Naive B cell (primary cell): ENCODE results near the gene NTN1. TPM values are rescaled to one million over a fixed set of nuclear protein-coding genes. Genes with fewer than 3 reads are reported as not detected.

Experiments used
- ATAC-seq, 2 donors: fragments of 150-1000 bp; cut with Tn5 transposase; 2 replicates each; pipeline ENCODE4 v1.10.0; 2021; ENCODE audit warnings: low read depth in 2 of 2, mild to moderate bottlenecking in 2 of 2, moderate library complexity in 2 of 2
- DNase-seq: peaks from one replicate; pipeline ENCODE4 v3.0.0; 2022
- H3K27ac Mint-ChIP-seq, 6 donors: one replicate each; pipeline ENCODE4 v1.8.0; 2020 to 2022; ENCODE audit warnings: mild to moderate bottlenecking in 6 of 6, mixed read lengths in 6 of 6, moderate library complexity in 5 of 6, inconsistent platforms in 2 of 6
- H3K27me3 Mint-ChIP-seq, 3 donors: one replicate each; pipeline ENCODE4 v1.8.0; 2021 to 2022; ENCODE audit warnings: mixed read lengths in 3 of 3, mild to moderate bottlenecking in 1 of 3
- H3K36me3 Mint-ChIP-seq, 2 donors: one replicate each; pipeline ENCODE4 v1.8.0; 2020 to 2022; ENCODE audit warnings: mixed read lengths in 2 of 2, inconsistent platforms in 1 of 2, mild to moderate bottlenecking in 1 of 2
- H3K4me1 Mint-ChIP-seq, 3 donors: one replicate each; pipeline ENCODE4 v1.8.0; 2020 to 2022; ENCODE audit warnings: mixed read lengths in 3 of 3, inconsistent platforms in 1 of 3, mild to moderate bottlenecking in 1 of 3, moderate library complexity in 1 of 3
- H3K4me3 Mint-ChIP-seq, 8 donors: one replicate each; pipeline ENCODE4 v1.8.0; 2020 to 2022; ENCODE audit warnings: mild to moderate bottlenecking in 8 of 8, mixed read lengths in 8 of 8, moderate library complexity in 8 of 8, inconsistent platforms in 2 of 8
- H3K9me3 Mint-ChIP-seq, 7 donors: one replicate each; pipeline ENCODE4 v1.8.0; 2020 to 2022; ENCODE audit warnings: mixed read lengths in 7 of 7, mild to moderate bottlenecking in 5 of 7, inconsistent platforms in 2 of 7, moderate library complexity in 1 of 7
- polyA plus RNA-seq, 6 donors: library from polyadenylated mRNA; unstranded; fragments of 300-500 nt; fragmentation: Illumina TruSeq; gene quantifications; one replicate each; pipeline ENCODE4 v1.2.3, GENCODE V29; 2021; ENCODE audit warnings: low read depth in 6 of 6

Gene NTN1
- polyA plus RNA-seq, 6 donors from 2014 or later, result 0.04 to 0.09 (median 0.06) TPM; not detected in 1

- Mint-ChIP-seq H3K4me1 (peaks cover 0 to 7% (median 0%) of the 10 kb centered on the region in 3 donors), H3K27ac (no peak overlapping the region), H3K36me3 (peaks cover 5 to 21% of the 10 kb centered on the region in 2 donors)
These were observed 10.3 kb upstream of the NTN1 start for GRCh38 chr17:9011001-9011400.

DNA sequence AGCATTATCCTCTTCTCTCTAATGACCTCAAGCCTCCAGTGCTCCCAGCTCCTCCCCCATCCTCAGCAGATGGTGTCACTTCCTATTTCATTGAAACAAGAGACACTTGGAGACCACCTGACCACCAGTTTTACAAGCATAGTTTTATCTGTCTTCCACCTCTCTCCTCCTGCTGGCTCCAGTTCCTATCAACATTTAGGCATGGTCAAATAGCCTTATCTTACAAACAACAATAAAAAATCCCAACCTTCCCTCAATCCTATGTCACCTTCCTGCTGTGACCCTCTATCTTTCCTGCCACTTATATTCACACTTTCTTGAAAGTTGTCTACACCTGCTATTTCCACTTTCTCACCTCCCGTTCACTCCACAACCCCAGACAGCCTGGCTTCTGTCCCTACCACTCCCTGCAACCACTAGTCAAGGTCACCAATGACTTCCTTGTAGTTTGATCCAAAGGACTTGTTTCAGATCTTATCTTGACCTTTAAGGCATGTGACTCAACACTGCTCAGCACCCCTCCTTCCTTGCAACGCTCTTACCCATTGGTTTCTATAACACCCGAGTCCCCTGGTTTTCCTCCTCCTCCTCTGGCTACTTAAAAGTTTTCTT lies 4.3 kb upstream of the NTN1 start:
- ATAC-seq (no peak), DNase-seq (no peak)
- peaks cover 12 to 25% (median 24%) of the 10 kb centered on the region in 3 donors for H3K27me3 Mint-ChIP-seq
- no peak overlapping the region for H3K27ac Mint-ChIP-seq
- peaks cover 5 to 8% of the 10 kb centered on the region in 2 donors for H3K36me3 Mint-ChIP-seq
- no peak overlapping the region for H3K4me3 Mint-ChIP-seq
- peaks cover 0 to 1% (median 0%) of the 10 kb centered on the region in 7 donors for H3K9me3 Mint-ChIP-seq
- peaks cover 0 to 6% (median 4%) of the 10 kb centered on the region in 3 donors for H3K4me1 Mint-ChIP-seq

More at GRCh38 chr17:9011001-9011400, 10.3 kb upstream of the NTN1 start:
- Mint-ChIP-seq H3K9me3 (peaks cover 0 to 1% (median 0%) of the 10 kb centered on the region in 7 donors), H3K27me3 (peaks cover 53 to 79% (median 73%) of the 10 kb centered on the region in 3 donors), H3K4me3 (no peak overlapping the region)
- DNase-seq, result no peak
- no peak for ATAC-seq

DNA sequence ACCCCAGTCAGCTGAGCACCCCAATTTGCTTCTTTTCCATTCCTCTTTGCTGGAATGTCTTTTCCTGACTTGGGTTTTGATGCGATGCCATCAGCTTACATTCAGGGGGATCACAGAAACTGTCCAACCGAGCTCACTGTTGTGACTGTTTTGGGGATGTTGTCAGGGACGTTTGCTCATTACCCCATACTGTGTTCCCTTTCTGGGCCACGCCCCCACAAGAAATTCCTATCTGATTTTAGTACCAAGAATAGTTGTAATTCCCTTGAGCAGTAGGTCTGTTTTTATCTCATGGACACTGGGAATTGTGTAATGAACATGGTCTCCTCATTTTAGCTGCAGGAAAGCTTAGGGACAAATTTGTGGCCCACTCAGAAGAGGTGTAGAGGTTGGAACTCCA lies 2.6 kb upstream of the NTN1 start:
- Mint-ChIP-seq H3K9me3 (peaks cover 0 to 1% (median 0%) of the 10 kb centered on the region in 7 donors), H3K4me1 (peaks cover 5 to 13% (median 9%) of the 10 kb centered on the region in 3 donors), H3K27me3 (peaks cover 11 to 19% (median 15%) of the 10 kb centered on the region in 3 donors), H3K36me3 (peaks cover 0 to 6% of the 10 kb centered on the region in 2 donors), H3K4me3 (no peak overlapping the region), H3K27ac (no peak overlapping the region)
- ATAC-seq (no peak), DNase-seq (no peak)

- Mint-ChIP-seq H3K36me3 (peaks cover 0 to 6% of the 10 kb centered on the region in 2 donors), H3K4me3 (peak overlapping the region; percentile 76 to 95 (median 88)), H3K4me1 (peaks cover 15 to 23% (median 19%) of the 10 kb centered on the region in 3 donors), H3K27me3 (peaks cover 20 to 27% (median 26%) of the 10 kb centered on the region in 3 donors), H3K9me3 (peaks cover 0 to 1% (median 0%) of the 10 kb centered on the region in 7 donors), H3K27ac (peak overlapping the region in 4 of 6 donors; percentile 31 to 76 (median 57))
- ATAC-seq (peak; percentile 7 to 8), DNase-seq (peak; percentile 24)
These were observed 1.1 kb upstream of the NTN1 start for GRCh38 chr17:9020096-9020823.

DNA sequence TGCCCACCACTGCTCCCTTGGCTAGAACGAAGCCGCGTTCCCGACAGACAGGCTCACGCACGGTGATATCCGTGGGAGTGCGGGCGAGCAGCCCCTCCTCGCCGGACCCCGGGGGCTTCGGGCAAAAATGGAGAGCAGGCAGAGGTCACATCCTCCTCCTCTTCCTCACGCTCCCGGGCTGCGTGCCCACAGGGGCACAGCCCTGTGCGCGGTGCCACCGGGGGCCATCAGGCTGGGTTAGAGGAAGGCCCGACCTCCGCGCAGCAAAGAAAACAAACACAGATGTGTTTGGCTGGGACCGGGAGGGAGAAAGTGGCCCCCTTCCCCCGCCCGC lies 519 bp upstream of the NTN1 start:
- peak overlapping the region; percentile 76 to 95 (median 88) for H3K4me3 Mint-ChIP-seq
- peaks cover 20 to 31% (median 31%) of the 10 kb centered on the region in 3 donors for H3K27me3 Mint-ChIP-seq

GRCh38 chr17:9021992-9022572 lies 772 bp downstream of the NTN1 start:
- Mint-ChIP-seq H3K4me1 (peaks cover 11 to 23% (median 19%) of the 10 kb centered on the region in 3 donors), H3K4me3 (peak overlapping the region; percentile 83 to 95 (median 92)), H3K36me3 (peaks cover 0 to 6% of the 10 kb centered on the region in 2 donors), H3K27me3 (peaks cover 28 to 43% (median 42%) of the 10 kb centered on the region in 3 donors), H3K27ac (no peak overlapping the region), H3K9me3 (no peaks in the 10 kb centered on the region)
- ATAC-seq, result no peak
- DNase-seq, result no peak

More for the DNA sequence above, 519 bp upstream of the NTN1 start:
- Mint-ChIP-seq H3K36me3 (peaks cover 0 to 6% of the 10 kb centered on the region in 2 donors), H3K4me1 (peaks cover 11 to 23% (median 19%) of the 10 kb centered on the region in 3 donors), H3K27ac (peak overlapping the region in 4 of 6 donors; percentile 19 to 76 (median 57)), H3K9me3 (no peaks in the 10 kb centered on the region)
- ATAC-seq, result no peak
- DNase-seq, result no peak

- Mint-ChIP-seq H3K9me3 (no peaks in the 10 kb centered on the region), H3K27ac (peak overlapping the region in 1 of 6 donors; percentile 86), H3K27me3 (peaks cover 33 to 50% (median 42%) of the 10 kb centered on the region in 3 donors), H3K4me1 (peaks cover 11 to 23% (median 19%) of the 10 kb centered on the region in 3 donors), H3K36me3 (peaks cover 0 to 6% of the 10 kb centered on the region in 2 donors), H3K4me3 (peak overlapping the region; percentile 87 to 95 (median 92))
- no peak for DNase-seq
- no peak for ATAC-seq
These were observed 1.5 kb downstream of the NTN1 start for GRCh38 chr17:9022573-9023391.

- H3K4me3 Mint-ChIP-seq, result peak overlapping the region; percentile 47 to 91 (median 80)
- peaks cover 38 to 58% (median 43%) of the 10 kb centered on the region in 3 donors for H3K27me3 Mint-ChIP-seq
- H3K4me1 Mint-ChIP-seq, result peaks cover 11 to 23% (median 19%) of the 10 kb centered on the region in 3 donors
- ATAC-seq (no peak), DNase-seq (no peak)
- no peak overlapping the region for H3K27ac Mint-ChIP-seq
- H3K9me3 Mint-ChIP-seq, result no peaks in the 10 kb centered on the region
- peaks cover 0 to 6% of the 10 kb centered on the region in 2 donors for H3K36me3 Mint-ChIP-seq
These were observed 2.3 kb downstream of the NTN1 start for GRCh38 chr17:9023392-9024218.

DNA sequence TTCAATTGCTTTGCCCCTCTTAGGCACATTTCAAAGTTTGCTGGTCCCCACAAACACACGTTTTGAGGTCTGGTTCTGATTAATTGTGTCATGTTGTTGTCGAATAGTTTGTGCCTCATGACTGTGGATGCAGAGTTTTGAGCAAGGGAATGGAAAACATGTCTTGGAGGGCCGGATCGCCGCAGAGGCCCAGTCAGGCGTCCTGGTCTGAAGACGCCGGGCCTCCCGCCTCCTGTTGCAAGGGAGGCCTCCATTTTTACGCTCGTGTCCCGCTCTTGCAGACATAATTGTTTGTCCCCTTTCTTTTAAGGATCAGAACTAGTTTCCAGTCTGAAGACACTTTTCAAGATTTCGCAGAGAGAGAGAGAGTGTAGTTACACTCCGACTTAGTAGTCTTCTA lies 3.2 kb downstream of the NTN1 start:
- Mint-ChIP-seq H3K27ac (peak overlapping the region in 1 of 6 donors; percentile 49), H3K9me3 (no peaks in the 10 kb centered on the region), H3K4me1 (peaks cover 11 to 23% (median 19%) of the 10 kb centered on the region in 3 donors), H3K36me3 (peaks cover 0 to 6% of the 10 kb centered on the region in 2 donors), H3K4me3 (peak overlapping the region; percentile 16 to 91 (median 72)), H3K27me3 (peaks cover 47 to 67% (median 51%) of the 10 kb centered on the region in 3 donors)
- DNase-seq (no peak), ATAC-seq (no peak)

DNA sequence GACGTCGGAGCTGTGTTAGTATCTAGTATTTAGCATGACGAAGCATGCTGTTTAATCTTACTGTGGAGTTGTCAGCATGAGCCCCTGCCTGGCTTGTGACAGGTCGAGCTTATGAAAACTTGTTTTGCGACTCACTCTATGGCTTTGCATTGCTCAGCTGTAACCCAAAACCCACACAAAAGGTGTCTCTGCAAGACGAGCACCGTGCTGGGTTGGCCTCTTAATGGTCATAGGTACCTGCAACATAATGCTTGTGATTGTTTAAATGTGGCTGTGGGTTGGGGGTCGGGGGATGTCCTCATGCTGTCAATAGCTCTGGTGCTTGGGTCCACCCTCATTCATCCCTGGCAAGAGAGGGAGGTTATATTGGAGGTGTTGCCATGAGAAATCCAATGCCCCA lies 5.4 kb downstream of the NTN1 start:
- H3K27ac Mint-ChIP-seq, result no peak overlapping the region
- no peak for ATAC-seq

DNA sequence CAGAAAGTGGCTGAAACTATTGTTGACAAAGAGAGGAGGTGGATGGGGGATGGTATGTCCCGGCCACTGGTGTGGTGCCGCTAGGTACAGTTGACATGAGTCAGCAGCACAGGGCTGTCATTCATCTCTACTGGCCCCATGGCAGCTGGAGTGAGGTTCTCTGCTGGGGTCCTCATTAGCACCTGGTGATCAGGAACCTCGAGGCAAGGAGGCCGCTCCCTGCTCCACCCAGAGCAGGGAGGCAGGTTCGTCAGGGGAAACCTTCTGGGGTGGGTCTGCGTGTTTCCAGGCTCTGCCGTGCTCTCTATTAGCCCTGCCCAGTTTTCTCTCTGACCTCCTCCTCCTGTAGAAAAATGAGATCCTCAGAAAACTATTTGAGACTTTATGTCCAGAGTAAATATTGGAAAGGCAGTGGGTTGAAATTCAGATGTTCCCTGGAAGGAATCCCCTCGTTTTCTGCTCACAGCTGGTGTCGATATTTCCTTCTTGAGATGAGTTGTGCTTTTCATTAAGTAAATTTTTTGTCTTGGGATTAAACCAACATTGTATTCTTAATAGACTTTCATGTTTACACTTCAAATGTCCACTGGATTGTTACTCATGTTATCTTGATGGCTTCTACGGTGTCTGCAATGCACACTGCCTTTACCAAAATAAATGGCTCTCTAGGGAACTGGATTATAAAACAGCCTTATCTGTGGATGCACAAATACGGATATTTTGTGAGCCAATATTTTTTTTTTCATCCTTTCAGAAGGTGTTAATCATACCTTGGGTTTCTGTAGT lies 7.1 kb downstream of the NTN1 start:
- Mint-ChIP-seq H3K27me3 (peaks cover 60 to 90% (median 64%) of the 10 kb centered on the region in 3 donors), H3K4me1 (peaks cover 7 to 16% (median 14%) of the 10 kb centered on the region in 3 donors), H3K9me3 (no peaks in the 10 kb centered on the region), H3K36me3 (no peaks in the 10 kb centered on the region), H3K27ac (no peak overlapping the region), H3K4me3 (no peak overlapping the region)
- DNase-seq (no peak), ATAC-seq (no peak)

More for the DNA sequence above, 5.4 kb downstream of the NTN1 start:
- Mint-ChIP-seq H3K4me3 (peak overlapping the region in 1 of 8 donors; percentile 2), H3K27me3 (peaks cover 55 to 81% (median 56%) of the 10 kb centered on the region in 3 donors), H3K9me3 (no peaks in the 10 kb centered on the region), H3K36me3 (peaks cover 0 to 6% of the 10 kb centered on the region in 2 donors), H3K4me1 (peaks cover 11 to 20% (median 19%) of the 10 kb centered on the region in 3 donors)
- no peak for DNase-seq
